ENCODE measurements around the gene PRM2. TPM values are rescaled to one million over a fixed set of nuclear protein-coding genes. Genes with fewer than 3 reads are reported as not detected.

Gene PRM2
- total and polyA plus RNA-seq, 2 donors (not counting 3 experiments of a cell fraction or from before 2014, with no cell fraction given) = not detected

GRCh38 chr16:11265124-11265523 is 11.2 kb downstream of the PRM2 start:
- TF ChIP-seq JUN (IDR thresholded peaks at IDR 0.05; ENCODE audit: borderline replicate concordance, insufficient read depth, insufficient read length, low read depth) (no peak), CTCF (IDR thresholded peaks at IDR 0.05; ENCODE audit: extremely low read depth in 1 of 2, insufficient read depth in 1 of 2, low read depth in 1 of 2, low read length in 2 of 2) (no peak), POLR2A (IDR thresholded peaks at IDR 0.05; ENCODE audit: low read depth, low read length) (no peak), MYC (IDR thresholded peaks at IDR 0.05; ENCODE audit: low read depth, low read length) (no peak), GATA2 (IDR thresholded peaks at IDR 0.05; ENCODE audit: insufficient read depth, insufficient read length, low read depth, low read length) (no peak), MAX (IDR thresholded peaks at IDR 0.05; ENCODE audit: insufficient read depth, insufficient read length) (no peak), EZH2 (IDR thresholded peaks at IDR 0.05; ENCODE audit: borderline replicate concordance, low read depth, low read length, severe bottlenecking) (no peak), POLR2AphosphoS5 (IDR thresholded peaks at IDR 0.05; ENCODE audit: insufficient read depth, low read depth, low read length) (no peak), FOS (IDR thresholded peaks at IDR 0.05; ENCODE audit: borderline replicate concordance, insufficient read depth, low read length) (no peak)
- H3K9me1 ChIP-seq (replicated peaks; ENCODE audit: control insufficient read depth, extremely low read depth, insufficient read depth, low read length) = no peaks in the 10 kb centered on the region
- intact Hi-C loops (cut with micrococcal nuclease) (no loop called here), dilution Hi-C loops (cut with MboI; ENCODE audit: extremely low pct_ligation_motif_present, low sequenced_read_pairs) (no loop called here)
- no peaks in the 10 kb centered on the region for H3K27me3 ChIP-seq (ENCODE audit: control insufficient read depth in 2 of 2, insufficient read depth in 2 of 2, low read length in 2 of 2)
- no peaks in the 10 kb centered on the region for H4K20me1 ChIP-seq (replicated peaks; ENCODE audit: control insufficient read depth, extremely low read depth, insufficient read depth, low read length)
- DNase-seq (ENCODE audit: low read depth, low spot score) = no peak
- no peak overlapping the region for H3K4me3 ChIP-seq (replicated peaks in 1 of 3; ENCODE audit: insufficient read depth in 1 of 3, low read depth in 1 of 3, low read length in 3 of 3)
- no peak for FAIRE-seq
- BruUV-seq (replicated peaks) = no TSS peak
- H3K27ac ChIP-seq (ENCODE audit: insufficient read depth, low read depth, low read length) = no peak overlapping the region
- H3K9me3 ChIP-seq (replicated peaks; ENCODE audit: control insufficient read depth, insufficient read depth, low read length) = no peaks in the 10 kb centered on the region
- no peaks in the 10 kb centered on the region for H3K36me3 ChIP-seq (ENCODE audit: control insufficient read depth in 2 of 2, extremely low read depth in 1 of 2, insufficient read depth in 2 of 2, low read length in 2 of 2)
- H2AFZ ChIP-seq (ENCODE audit: low read depth, low read length) = no peak overlapping the region
- CTCF ChIA-PET = interaction anchor here (1.2 kb wide), 1 partner anchor 11 kb away, joined by 4 read pairs; no protein-coding TSS in a partner anchor
- POLR2A ChIA-PET = no interaction called here
- no peaks in the 10 kb centered on the region for H3K4me1 ChIP-seq (ENCODE audit: control insufficient read depth, extremely low read depth, insufficient read depth, low read length)
- no peak overlapping the region for H3K4me2 ChIP-seq (ENCODE audit: insufficient read depth, low read length)
- H3K9ac ChIP-seq (replicated peaks; ENCODE audit: extremely low read depth, insufficient read depth, low read length) = no peak overlapping the region
- no peaks in the 10 kb centered on the region for H3K79me2 ChIP-seq (ENCODE audit: control insufficient read depth, insufficient read depth, low read length)

All from endothelial cell of umbilical vein (primary cell).